Heart left ventricle (tissue), 13 donors: ENCODE measurements around the gene ADM2.

ENCODE experiments used
- POLR2A ChIP-seq, 2 donors: fragments of 450-650 bp; IDR thresholded peaks; one replicate each; pipeline ENCODE4 v1.6.1; 2017; ENCODE audit warnings: antibody characterized with exemption in 2 of 2, mild to moderate bottlenecking in 2 of 2, moderate library complexity in 2 of 2
- TF ChIP-seq, protein P1 (sequence below), 12 donors: fragments of 200-600 bp; sonication (generic) in 4 of 12; IDR thresholded peaks; one replicate each; pipeline versions ENCODE4 v1.5.0 to v1.8.0; 2018 to 2022; ENCODE audit warnings: antibody characterized with exemption in 12 of 12, mild to moderate bottlenecking in 5 of 12
- donor health status: ischemic (EF 13 %, LVEDD 7.1; RV severe dilation, severe dysfunction).
- donor health status: DM: no; HTN: yes; CAD: no.
- donor health status: DM: no; HTN: no; CAD: no.
- donor health status: ischemic (EF 25% LVEDD 6.9; RV normal size, moderate dysfunction).
- donor health status: ischemic (EF 25% LVEDD 5.7; RV mildly dilated, moderate dysfunction).
- donor health status: ischemic (EF 35%, LVEDD 5.7; RV mildly dilated, moderate dysfunction).
- donor health status: nonischemic (EF 11% LVEDD 7.7; RV severe dilation, severe dysfunction).
- donor health status: DM: yes; HTN: yes; CAD: no.
- donor health status: PGD.
- donor health status: ischemic (EF 29% LVEDD 5.4; RV normal size, mild dysfunction).
- donor health status: nonischemic (EF 23%, LVEDD 6.1; RV moderate dilation, normal function).

GRCh38 chr22:50482107-50483074 lies 1.0 kb downstream of the ADM2 start:
- TF ChIP-seq, protein P1, sequence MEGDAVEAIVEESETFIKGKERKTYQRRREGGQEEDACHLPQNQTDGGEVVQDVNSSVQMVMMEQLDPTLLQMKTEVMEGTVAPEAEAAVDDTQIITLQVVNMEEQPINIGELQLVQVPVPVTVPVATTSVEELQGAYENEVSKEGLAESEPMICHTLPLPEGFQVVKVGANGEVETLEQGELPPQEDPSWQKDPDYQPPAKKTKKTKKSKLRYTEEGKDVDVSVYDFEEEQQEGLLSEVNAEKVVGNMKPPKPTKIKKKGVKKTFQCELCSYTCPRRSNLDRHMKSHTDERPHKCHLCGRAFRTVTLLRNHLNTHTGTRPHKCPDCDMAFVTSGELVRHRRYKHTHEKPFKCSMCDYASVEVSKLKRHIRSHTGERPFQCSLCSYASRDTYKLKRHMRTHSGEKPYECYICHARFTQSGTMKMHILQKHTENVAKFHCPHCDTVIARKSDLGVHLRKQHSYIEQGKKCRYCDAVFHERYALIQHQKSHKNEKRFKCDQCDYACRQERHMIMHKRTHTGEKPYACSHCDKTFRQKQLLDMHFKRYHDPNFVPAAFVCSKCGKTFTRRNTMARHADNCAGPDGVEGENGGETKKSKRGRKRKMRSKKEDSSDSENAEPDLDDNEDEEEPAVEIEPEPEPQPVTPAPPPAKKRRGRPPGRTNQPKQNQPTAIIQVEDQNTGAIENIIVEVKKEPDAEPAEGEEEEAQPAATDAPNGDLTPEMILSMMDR (IDR thresholded peaks at IDR 0.05), result no peak
- TF ChIP-seq POLR2A (IDR thresholded peaks at IDR 0.05), result no peak
